ENCODE results near the gene USP40.

The USP40 gene

GRCh38 chr2:233566141-233566956 is at the start of gene USP40 (continued):
- TF ChIP-seq HIC1 (tag by site-specific recombination; IDR thresholded peaks at IDR 0.05) (no peak), ZNF324 (tag by site-specific recombination; IDR thresholded peaks at IDR 0.05) (no peak), ZNF449 (tag by site-specific recombination; IDR thresholded peaks at IDR 0.05) (no peak), TSHZ1 (tag by site-specific recombination; IDR thresholded peaks at IDR 0.05; ENCODE audit: borderline replicate concordance) (no peak), ZNF664 (tag by site-specific recombination; IDR thresholded peaks at IDR 0.05) (no peak), PATZ1 (tag by site-specific recombination; IDR thresholded peaks at IDR 0.05) (peak; percentile 61), KLF8 (tag by site-specific recombination; IDR thresholded peaks at IDR 0.05) (peak; percentile 81), TCF7L2 (IDR thresholded peaks at IDR 0.05; ENCODE audit: borderline replicate concordance, low read depth, low read length) (no peak), KLF16 (tag by site-specific recombination; IDR thresholded peaks at IDR 0.05) (no peak), ZNF16 (tag by site-specific recombination; IDR thresholded peaks at IDR 0.05; ENCODE audit: low read depth) (no peak), ZNF623 (tag by site-specific recombination; IDR thresholded peaks at IDR 0.05) (no peak), ZNF121 (tag by site-specific recombination; IDR thresholded peaks at IDR 0.05) (peak; percentile 50; the same call in 1 of the 2 replicates), ZBTB1 (tag by site-specific recombination; IDR thresholded peaks at IDR 0.05) (no peak), ZNF530 (tag by site-specific recombination; IDR thresholded peaks at IDR 0.05; ENCODE audit: low read depth) (no peak), ZNF148 (tag by site-specific recombination; IDR thresholded peaks at IDR 0.05; ENCODE audit: borderline replicate concordance) (no peak), ZBTB21 (tag by site-specific recombination; IDR thresholded peaks at IDR 0.05) (no peak), ZNF76 (tag by site-specific recombination; IDR thresholded peaks at IDR 0.05; ENCODE audit: borderline replicate concordance, low read depth) (peak; percentile 95), ZNF548 (tag by site-specific recombination; IDR thresholded peaks at IDR 0.05) (no peak), ZBTB10 (tag by site-specific recombination; IDR thresholded peaks at IDR 0.05) (0 out of 2 replicates have a peak, but pooled peaks have one; percentile 19), ZNF513 (tag by site-specific recombination; IDR thresholded peaks at IDR 0.05) (no peak), ZNF248 (tag by site-specific recombination; IDR thresholded peaks at IDR 0.05) (no peak), SP7 (tag by site-specific recombination; IDR thresholded peaks at IDR 0.05) (peak; percentile 70)

Data from HEK293 (cell line).